Measurements from ENCODE around the gene ELL2.

DNA sequence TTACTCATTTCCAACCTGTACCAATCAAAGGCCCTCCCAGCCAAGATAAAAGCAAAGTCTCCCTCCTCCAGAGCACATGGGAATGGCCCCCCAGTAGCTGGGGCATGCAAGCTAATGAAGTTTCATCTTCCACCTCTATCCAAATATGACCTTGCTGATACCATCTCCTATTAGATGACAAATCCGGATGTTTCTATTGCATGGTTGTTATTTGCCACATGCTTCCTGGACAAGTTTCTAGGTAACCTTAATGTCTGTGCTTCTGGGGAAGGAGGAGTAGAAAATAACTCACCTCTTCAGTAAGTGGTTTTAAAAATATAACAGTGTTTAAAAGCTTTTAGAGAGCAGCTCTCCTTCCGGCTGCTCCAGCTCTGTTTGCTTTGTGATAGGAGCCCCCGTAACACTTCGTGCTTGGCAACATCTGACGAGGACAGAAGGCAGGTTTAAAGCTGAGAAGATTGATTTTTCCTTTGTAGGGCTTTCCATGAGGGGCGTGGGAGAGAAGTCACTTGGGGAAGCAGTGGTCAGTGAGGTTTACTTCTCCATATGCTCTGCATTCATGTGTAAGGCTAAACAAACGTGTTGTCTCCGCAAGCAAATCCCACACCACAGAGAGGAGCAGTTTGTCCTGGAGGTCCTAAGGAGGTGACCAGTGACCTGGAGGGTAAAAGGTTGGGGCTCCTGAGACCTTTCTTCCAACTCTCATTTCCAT is 98.8 kb downstream of the ELL2 start:
- TF ChIP-seq GATA2 (CRISPR knock-in tag; IDR thresholded peaks at IDR 0.05) (no peak), USF1 (IDR thresholded peaks at IDR 0.05; ENCODE audit: borderline replicate concordance, low read depth) (no peak), RCOR1 (IDR thresholded peaks at IDR 0.05; ENCODE audit: low read length) (no peak), SMC3 (IDR thresholded peaks at IDR 0.05; ENCODE audit: low read depth, low read length) (no peak), MXI1 (IDR thresholded peaks at IDR 0.05; ENCODE audit: low read depth, low read length) (no peak), EP300 (IDR thresholded peaks at IDR 0.05; ENCODE audit: borderline replicate concordance in 1 of 2, low read depth in 1 of 2, low read length in 1 of 2) (no peak; a peak in 1 of 4 replicates), EZH2phosphoT487 (IDR thresholded peaks at IDR 0.05; ENCODE audit: borderline replicate concordance, low read depth) (no peak), TAF1 (IDR thresholded peaks at IDR 0.05; ENCODE audit: borderline replicate concordance, low read depth, low read length) (no peak)
- TF ChIP-seq, protein P1, sequence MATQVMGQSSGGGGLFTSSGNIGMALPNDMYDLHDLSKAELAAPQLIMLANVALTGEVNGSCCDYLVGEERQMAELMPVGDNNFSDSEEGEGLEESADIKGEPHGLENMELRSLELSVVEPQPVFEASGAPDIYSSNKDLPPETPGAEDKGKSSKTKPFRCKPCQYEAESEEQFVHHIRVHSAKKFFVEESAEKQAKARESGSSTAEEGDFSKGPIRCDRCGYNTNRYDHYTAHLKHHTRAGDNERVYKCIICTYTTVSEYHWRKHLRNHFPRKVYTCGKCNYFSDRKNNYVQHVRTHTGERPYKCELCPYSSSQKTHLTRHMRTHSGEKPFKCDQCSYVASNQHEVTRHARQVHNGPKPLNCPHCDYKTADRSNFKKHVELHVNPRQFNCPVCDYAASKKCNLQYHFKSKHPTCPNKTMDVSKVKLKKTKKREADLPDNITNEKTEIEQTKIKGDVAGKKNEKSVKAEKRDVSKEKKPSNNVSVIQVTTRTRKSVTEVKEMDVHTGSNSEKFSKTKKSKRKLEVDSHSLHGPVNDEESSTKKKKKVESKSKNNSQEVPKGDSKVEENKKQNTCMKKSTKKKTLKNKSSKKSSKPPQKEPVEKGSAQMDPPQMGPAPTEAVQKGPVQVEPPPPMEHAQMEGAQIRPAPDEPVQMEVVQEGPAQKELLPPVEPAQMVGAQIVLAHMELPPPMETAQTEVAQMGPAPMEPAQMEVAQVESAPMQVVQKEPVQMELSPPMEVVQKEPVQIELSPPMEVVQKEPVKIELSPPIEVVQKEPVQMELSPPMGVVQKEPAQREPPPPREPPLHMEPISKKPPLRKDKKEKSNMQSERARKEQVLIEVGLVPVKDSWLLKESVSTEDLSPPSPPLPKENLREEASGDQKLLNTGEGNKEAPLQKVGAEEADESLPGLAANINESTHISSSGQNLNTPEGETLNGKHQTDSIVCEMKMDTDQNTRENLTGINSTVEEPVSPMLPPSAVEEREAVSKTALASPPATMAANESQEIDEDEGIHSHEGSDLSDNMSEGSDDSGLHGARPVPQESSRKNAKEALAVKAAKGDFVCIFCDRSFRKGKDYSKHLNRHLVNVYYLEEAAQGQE (IDR thresholded peaks at IDR 0.05; ENCODE audit: low read depth, low read length) = no peak
- TF ChIP-seq, protein P2, sequence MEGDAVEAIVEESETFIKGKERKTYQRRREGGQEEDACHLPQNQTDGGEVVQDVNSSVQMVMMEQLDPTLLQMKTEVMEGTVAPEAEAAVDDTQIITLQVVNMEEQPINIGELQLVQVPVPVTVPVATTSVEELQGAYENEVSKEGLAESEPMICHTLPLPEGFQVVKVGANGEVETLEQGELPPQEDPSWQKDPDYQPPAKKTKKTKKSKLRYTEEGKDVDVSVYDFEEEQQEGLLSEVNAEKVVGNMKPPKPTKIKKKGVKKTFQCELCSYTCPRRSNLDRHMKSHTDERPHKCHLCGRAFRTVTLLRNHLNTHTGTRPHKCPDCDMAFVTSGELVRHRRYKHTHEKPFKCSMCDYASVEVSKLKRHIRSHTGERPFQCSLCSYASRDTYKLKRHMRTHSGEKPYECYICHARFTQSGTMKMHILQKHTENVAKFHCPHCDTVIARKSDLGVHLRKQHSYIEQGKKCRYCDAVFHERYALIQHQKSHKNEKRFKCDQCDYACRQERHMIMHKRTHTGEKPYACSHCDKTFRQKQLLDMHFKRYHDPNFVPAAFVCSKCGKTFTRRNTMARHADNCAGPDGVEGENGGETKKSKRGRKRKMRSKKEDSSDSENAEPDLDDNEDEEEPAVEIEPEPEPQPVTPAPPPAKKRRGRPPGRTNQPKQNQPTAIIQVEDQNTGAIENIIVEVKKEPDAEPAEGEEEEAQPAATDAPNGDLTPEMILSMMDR (IDR thresholded peaks at IDR 0.05) = no peak

Measured in SK-N-SH (cell line).